Measurements from ENCODE around the gene HHATL. TPM values are rescaled to one million over a fixed set of nuclear protein-coding genes. Genes with fewer than 3 reads are reported as not detected.

The HHATL gene
- total RNA-seq, 2 experiments from 2014 or later: not detected

DNA sequence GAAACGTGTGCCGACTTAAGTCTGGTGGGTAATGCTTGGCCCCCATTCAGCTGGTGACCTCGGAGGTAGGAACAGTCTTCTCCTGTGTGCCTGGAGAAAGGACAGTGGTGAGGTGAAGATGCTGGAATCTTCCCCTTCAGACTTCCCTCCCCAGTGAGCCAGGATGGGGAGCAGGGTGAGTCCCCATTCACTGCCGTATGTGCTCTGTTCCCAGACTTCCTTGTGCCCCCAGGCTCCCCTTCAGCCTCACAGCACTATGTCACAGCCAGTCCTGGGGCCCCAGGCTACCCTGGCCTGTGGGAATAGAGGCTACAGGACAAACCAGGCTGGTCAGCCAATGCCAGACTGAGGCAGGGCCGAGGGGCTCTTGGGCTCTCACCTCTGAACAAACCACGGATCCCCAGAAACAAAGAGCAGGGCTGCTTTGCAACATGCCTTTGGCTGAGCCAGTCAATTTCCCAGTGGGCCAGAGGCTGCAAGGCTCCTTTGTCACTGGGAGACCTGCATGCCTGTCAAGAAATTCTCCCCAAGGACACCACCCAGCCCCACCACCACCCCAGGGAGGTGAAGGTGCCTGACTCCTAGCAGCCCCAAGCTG is 31.8 kb upstream of the HHATL start:
- intact Hi-C loops (cut with micrococcal nuclease; ENCODE audit: unreplicated experiment): no loop called here
- Histone ChIP-seq H3K27ac (ENCODE audit: low read depth, low read length, poor library complexity, severe bottlenecking) (no peak overlapping the region), H3K4me1 (ENCODE audit: insufficient read depth, low read length, poor library complexity, severe bottlenecking) (no peaks in the 10 kb centered on the region), H3K4me3 (ENCODE audit: low read depth, low read length, poor library complexity, severe bottlenecking) (no peak overlapping the region), H3K4me2 (ENCODE audit: low read length) (no peak overlapping the region), H4K20me1 (ENCODE audit: insufficient read depth, low read length) (no peaks in the 10 kb centered on the region), H3K79me2 (ENCODE audit: insufficient read depth, low read depth, low read length) (no peaks in the 10 kb centered on the region), H3K9me3 (ENCODE audit: low read length) (no peaks in the 10 kb centered on the region), H3K9me2 (ENCODE audit: insufficient read depth, low read length) (no peaks in the 10 kb centered on the region), H3K36me3 (ENCODE audit: insufficient read depth, low read length) (no peaks in the 10 kb centered on the region), H2AFZ (ENCODE audit: low read length) (no peak overlapping the region)
- CTCF ChIA-PET (ENCODE audit: unreplicated experiment): no interaction called here
- POLR2A ChIA-PET: no interaction called here
- BruUV-seq (replicated peaks): no TSS peak
- DNase-seq (ENCODE audit: low spot score): no peak
- TF ChIP-seq CTCF (conservative IDR thresholded peaks at IDR 0.05; ENCODE audit: low read length): no peak
- no peak for TF ChIP-seq EZH2phosphoT487 (IDR thresholded peaks at IDR 0.05; ENCODE audit: borderline replicate concordance, low read depth, low read length)

- ChIA-PET CTCF (ENCODE audit: unreplicated experiment) (no interaction called here), POLR2A (no interaction called here)
- H3K9me2 ChIP-seq (ENCODE audit: insufficient read depth, low read length): no peaks in the 10 kb centered on the region
- DNase-seq (ENCODE audit: low spot score): no peak
- no peaks in the 10 kb centered on the region for H3K9me3 ChIP-seq (ENCODE audit: low read length)
- H3K36me3 ChIP-seq (ENCODE audit: insufficient read depth, low read length): no peaks in the 10 kb centered on the region
- H3K4me1 ChIP-seq (ENCODE audit: insufficient read depth, low read length, poor library complexity, severe bottlenecking): no peaks in the 10 kb centered on the region
- TF ChIP-seq EZH2phosphoT487 (IDR thresholded peaks at IDR 0.05; ENCODE audit: borderline replicate concordance, low read depth, low read length) (no peak), CTCF (conservative IDR thresholded peaks at IDR 0.05; ENCODE audit: low read length) (no peak)
- no peak overlapping the region for H3K4me3 ChIP-seq (ENCODE audit: low read depth, low read length, poor library complexity, severe bottlenecking)
- intact Hi-C loops (cut with micrococcal nuclease; ENCODE audit: unreplicated experiment): no loop called here
- H3K79me2 ChIP-seq (ENCODE audit: insufficient read depth, low read depth, low read length): no peaks in the 10 kb centered on the region
- H3K27ac ChIP-seq (ENCODE audit: low read depth, low read length, poor library complexity, severe bottlenecking): no peak overlapping the region
- H4K20me1 ChIP-seq (ENCODE audit: insufficient read depth, low read length): no peaks in the 10 kb centered on the region
- no peak overlapping the region for H2AFZ ChIP-seq (ENCODE audit: low read length)
- no peak overlapping the region for H3K4me2 ChIP-seq (ENCODE audit: low read length)
- BruUV-seq (replicated peaks): no TSS peak
Measured at GRCh38 chr3:42733501-42734262, 31.1 kb upstream of the HHATL start.

- POLR2A ChIA-PET: no interaction called here
- no peak for DNase-seq (ENCODE audit: low spot score)
- no peak overlapping the region for H3K27ac ChIP-seq (ENCODE audit: low read depth, low read length, poor library complexity, severe bottlenecking)
- no peaks in the 10 kb centered on the region for H3K36me3 ChIP-seq (ENCODE audit: insufficient read depth, low read length)
- no peak overlapping the region for H3K4me2 ChIP-seq (ENCODE audit: low read length)
- H2AFZ ChIP-seq (ENCODE audit: low read length): no peak overlapping the region
- TF ChIP-seq CTCF (conservative IDR thresholded peaks at IDR 0.05; ENCODE audit: low read length): no peak
- no peak for TF ChIP-seq EZH2phosphoT487 (IDR thresholded peaks at IDR 0.05; ENCODE audit: borderline replicate concordance, low read depth, low read length)
- H3K4me1 ChIP-seq (ENCODE audit: insufficient read depth, low read length, poor library complexity, severe bottlenecking): no peaks in the 10 kb centered on the region
- no peaks in the 10 kb centered on the region for H3K79me2 ChIP-seq (ENCODE audit: insufficient read depth, low read depth, low read length)
- H3K9me3 ChIP-seq (ENCODE audit: low read length): no peaks in the 10 kb centered on the region
- CTCF ChIA-PET (ENCODE audit: unreplicated experiment): no interaction called here
- intact Hi-C loops (cut with micrococcal nuclease; ENCODE audit: unreplicated experiment): no loop called here
- H4K20me1 ChIP-seq (ENCODE audit: insufficient read depth, low read length): no peaks in the 10 kb centered on the region
- no TSS peak for BruUV-seq (replicated peaks)
- H3K9me2 ChIP-seq (ENCODE audit: insufficient read depth, low read length): no peaks in the 10 kb centered on the region
- H3K4me3 ChIP-seq (ENCODE audit: low read depth, low read length, poor library complexity, severe bottlenecking): no peak overlapping the region
Measured at GRCh38 chr3:42732829-42733459, 30.3 kb upstream of the HHATL start.
